ENCODE data around the gene MAPKAPK3.

MAPKAPK3 gene

GRCh38 chr3:50639055-50639494, 22.1 kb downstream of the MAPKAPK3 start:
- ChIA-PET POLR2A (interaction anchor here (1.0 kb wide), 1 partner anchor 12 kb away, joined by 5 read pairs; no protein-coding TSS in a partner anchor), CTCF (interaction anchor here (1.4 to 1.5 kb wide), 2 partner anchors 14 to 20 kb away, joined by 4 to 5 read pairs; no protein-coding TSS in a partner anchor)
- DNase-seq (ENCODE audit: low read depth, low spot score), result no peak
- H3K4me3 ChIP-seq (ENCODE audit: low read depth, low read length), result no peak overlapping the region
- TF ChIP-seq, protein P1, sequence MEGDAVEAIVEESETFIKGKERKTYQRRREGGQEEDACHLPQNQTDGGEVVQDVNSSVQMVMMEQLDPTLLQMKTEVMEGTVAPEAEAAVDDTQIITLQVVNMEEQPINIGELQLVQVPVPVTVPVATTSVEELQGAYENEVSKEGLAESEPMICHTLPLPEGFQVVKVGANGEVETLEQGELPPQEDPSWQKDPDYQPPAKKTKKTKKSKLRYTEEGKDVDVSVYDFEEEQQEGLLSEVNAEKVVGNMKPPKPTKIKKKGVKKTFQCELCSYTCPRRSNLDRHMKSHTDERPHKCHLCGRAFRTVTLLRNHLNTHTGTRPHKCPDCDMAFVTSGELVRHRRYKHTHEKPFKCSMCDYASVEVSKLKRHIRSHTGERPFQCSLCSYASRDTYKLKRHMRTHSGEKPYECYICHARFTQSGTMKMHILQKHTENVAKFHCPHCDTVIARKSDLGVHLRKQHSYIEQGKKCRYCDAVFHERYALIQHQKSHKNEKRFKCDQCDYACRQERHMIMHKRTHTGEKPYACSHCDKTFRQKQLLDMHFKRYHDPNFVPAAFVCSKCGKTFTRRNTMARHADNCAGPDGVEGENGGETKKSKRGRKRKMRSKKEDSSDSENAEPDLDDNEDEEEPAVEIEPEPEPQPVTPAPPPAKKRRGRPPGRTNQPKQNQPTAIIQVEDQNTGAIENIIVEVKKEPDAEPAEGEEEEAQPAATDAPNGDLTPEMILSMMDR (IDR thresholded peaks at IDR 0.05; ENCODE audit: insufficient read depth, low read length, missing control alignments), result no peak

GRCh38 chr3:50642382-50642781, 25.4 kb downstream of the MAPKAPK3 start:
- TF ChIP-seq, protein P1 (IDR thresholded peaks at IDR 0.05; ENCODE audit: insufficient read depth, low read length, missing control alignments), result no peak
- no peak for DNase-seq (ENCODE audit: low read depth, low spot score)
- CTCF ChIA-PET, result interaction anchor here (1.5 kb wide), 1 partner anchor 14 kb away, joined by 5 read pairs; no protein-coding TSS in a partner anchor
- no peak overlapping the region for H3K4me3 ChIP-seq (ENCODE audit: low read depth, low read length)
- POLR2A ChIA-PET, result no interaction called here

GRCh38 chr3:50644561-50644960, 27.6 kb downstream of the MAPKAPK3 start:
- TF ChIP-seq, protein P1 (IDR thresholded peaks at IDR 0.05; ENCODE audit: insufficient read depth, low read length, missing control alignments), result no peak
- no peak overlapping the region for H3K4me3 ChIP-seq (ENCODE audit: low read depth, low read length)
- POLR2A ChIA-PET, result no interaction called here
- CTCF ChIA-PET, result interaction anchor here (1.1 kb wide), 1 partner anchor 28 kb away, joined by 3 read pairs; the partner anchor contains the start of gene MAPKAPK3
- no peak for DNase-seq (ENCODE audit: low read depth, low spot score)

- TF ChIP-seq, protein P1 (IDR thresholded peaks at IDR 0.05; ENCODE audit: insufficient read depth, low read length, missing control alignments), result no peak
- ChIA-PET POLR2A (no interaction called here), CTCF (interaction anchor here (1.1 kb wide), 1 partner anchor 29 kb away, joined by 3 read pairs; the partner anchor contains the start of gene MAPKAPK3)
- DNase-seq (ENCODE audit: low read depth, low spot score), result no peak
- H3K4me3 ChIP-seq (ENCODE audit: low read depth, low read length), result no peak overlapping the region
Observed at GRCh38 chr3:50645378-50645777, 28.4 kb downstream of the MAPKAPK3 start.

GRCh38 chr3:50648313-50648712, 31.4 kb downstream of the MAPKAPK3 start:
- CTCF ChIA-PET, result no interaction called here
- TF ChIP-seq, protein P1 (IDR thresholded peaks at IDR 0.05; ENCODE audit: insufficient read depth, low read length, missing control alignments), result no peak
- H3K4me3 ChIP-seq (ENCODE audit: low read depth, low read length), result no peak overlapping the region
- DNase-seq (ENCODE audit: low read depth, low spot score), result no peak
- POLR2A ChIA-PET, result no interaction called here

- H3K4me3 ChIP-seq (ENCODE audit: low read depth, low read length), result no peak overlapping the region
- ChIA-PET POLR2A (no interaction called here), CTCF (interaction anchor here (6.7 kb wide), 1 partner anchor 34 kb away, joined by 66 read pairs; the partner anchor contains the start of gene MAPKAPK3)
- TF ChIP-seq, protein P1 (IDR thresholded peaks at IDR 0.05; ENCODE audit: insufficient read depth, low read length, missing control alignments), result no peak
- DNase-seq (ENCODE audit: low read depth, low spot score), result no peak
Observed at GRCh38 chr3:50648944-50649343, 32.0 kb downstream of the MAPKAPK3 start.
